Activated CD4-positive, alpha-beta T cell treated with anti-CD3 and anti-CD28 coated beads, Interleukin-2, Interleukin-4, amounts not matched to agents 100 ng/mL and 50 ng/mL, durations not matched to agents 16 hours and 8 hours (primary cell): Measurements from ENCODE around the gene MAN1B1.
A peak's percentile ranks its signal among the peaks of the same experiment; 100 is the strongest.

Source experiments
- DNase-seq: peaks from one replicate; pipeline ENCODE4 v3.0.0-alpha.2; 2020; ENCODE audit warnings: low spot score

Gene MAN1B1

DNA sequence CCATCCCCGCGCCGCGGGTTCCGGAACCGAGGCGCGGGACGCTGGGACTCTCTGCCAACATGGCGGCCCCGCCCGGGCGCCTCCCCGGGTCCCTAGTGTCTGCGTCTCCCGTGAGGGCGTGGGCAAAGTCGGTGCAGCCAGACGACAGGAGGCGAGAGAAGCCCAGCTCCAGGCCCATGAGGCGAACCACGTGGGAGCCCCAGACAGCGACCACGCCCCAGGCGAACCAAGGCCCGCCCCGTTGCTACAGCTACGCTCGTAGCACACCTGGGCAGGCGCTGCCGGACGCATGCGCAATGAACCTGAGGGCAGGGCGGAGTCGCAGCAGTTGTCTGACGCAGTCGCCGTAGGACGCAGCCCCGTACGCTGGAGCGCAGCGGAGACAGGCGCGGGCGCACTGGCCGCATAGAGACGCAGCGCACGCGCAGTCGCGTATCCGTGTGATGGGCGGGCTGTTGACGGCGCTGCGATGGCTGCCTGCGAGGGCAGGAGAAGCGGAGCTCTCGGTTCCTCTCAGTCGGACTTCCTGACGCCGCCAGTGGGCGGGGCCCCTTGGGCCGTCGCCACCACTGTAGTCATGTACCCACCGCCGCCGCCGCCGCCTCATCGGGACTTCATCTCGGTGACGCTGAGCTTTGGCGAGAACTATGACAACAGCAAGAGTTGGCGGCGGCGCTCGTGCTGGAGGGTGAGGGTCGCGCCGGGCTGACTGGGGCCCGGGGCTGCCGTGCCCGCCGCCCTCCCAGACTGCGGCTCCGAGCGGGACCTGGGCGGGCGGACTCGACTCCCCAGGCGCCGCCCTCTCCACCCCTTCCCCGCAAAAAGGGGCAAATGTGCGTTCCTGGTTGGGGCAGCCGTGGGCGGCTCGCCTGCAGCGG, at the start of gene MAN1B1:
MAN1B1 (plus strand) TSS at position 455 of the 878 bp plus-strand sequence; CDS start at position 470, 15 bp downstream.
- peak; percentile 100 for DNase-seq

- no peak for DNase-seq
Measured at GRCh38 chr9:137037035-137037434, 49.8 kb upstream of the MAN1B1 start.

DNA sequence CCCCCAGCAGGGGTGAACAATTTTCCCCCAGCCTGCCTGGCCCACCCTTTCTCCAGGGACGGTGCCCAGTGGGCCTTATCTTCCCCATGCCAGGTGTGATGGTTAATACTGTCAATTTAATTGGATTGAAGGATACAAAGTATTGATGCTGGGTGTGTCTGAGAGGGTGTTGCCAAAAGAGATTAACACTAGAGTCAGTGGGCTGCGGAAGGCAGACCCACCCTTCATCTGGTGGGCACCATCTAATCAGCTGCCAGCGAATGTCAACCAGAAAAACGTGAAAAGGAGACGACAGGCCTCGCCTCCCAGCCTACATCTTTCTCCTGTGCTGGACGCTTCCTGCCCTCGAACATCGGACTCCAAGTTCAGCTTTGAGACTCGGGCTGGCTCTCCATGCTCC, 49.3 kb upstream of the MAN1B1 start:
- no peak for DNase-seq

DNA sequence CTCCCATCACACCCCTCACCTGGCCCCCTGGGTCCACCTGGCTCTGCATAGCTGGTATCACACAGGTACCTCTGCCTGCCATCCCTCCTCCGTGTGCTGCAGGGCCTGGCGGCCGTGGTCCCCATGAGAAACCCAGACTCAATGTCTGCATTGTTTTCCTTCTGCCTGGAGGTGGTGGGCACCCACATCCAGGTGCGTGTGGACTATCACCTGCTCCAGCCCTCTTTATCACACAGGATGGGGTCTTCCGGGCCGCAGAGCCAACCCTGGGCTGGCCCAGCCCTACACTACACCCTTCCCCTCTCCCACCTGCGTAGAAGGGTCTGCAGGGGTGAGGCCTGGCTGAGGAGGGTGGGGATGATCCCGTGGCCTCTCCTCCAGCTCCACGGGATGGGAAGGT, 47.9 kb upstream of the MAN1B1 start:
- DNase-seq: no peak

DNA sequence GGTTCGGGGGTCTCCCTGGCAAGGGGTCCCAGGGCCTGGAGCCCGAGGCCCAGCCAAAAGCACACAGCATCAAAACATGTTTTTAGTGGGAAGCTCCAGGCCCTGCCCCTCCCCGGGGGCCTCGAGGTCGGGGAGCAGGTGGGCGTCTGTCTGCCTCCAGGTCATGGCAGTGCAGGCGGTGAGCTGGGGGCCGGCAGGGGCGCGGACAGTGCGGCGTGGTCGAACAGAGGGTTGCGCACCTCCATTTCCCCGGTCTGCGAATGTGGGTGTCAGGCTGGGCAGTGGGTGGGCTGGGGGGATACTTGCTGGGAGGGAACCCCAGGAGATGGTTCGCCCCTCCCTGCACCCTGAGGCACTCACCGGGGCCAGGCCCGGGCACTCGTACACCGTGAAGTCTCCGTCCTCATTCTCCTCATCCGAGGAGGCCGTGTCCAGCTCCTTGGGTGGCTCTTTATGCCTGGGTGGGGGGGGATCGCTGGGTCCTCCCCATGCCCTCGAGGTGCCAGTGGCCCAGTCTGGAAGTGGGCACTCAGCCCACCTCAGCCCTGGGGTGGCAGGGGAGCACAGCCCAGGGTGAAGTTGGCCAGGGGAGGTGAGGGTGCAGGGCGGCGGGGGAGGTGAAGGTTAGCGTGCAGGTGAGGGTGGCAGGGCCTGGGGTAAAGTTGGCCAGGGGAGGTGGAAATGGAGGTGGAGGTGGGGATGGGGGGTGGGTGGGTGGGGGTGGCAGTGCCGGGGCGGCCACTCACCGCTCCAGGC, 47.0 kb upstream of the MAN1B1 start:
- no peak for DNase-seq

DNA sequence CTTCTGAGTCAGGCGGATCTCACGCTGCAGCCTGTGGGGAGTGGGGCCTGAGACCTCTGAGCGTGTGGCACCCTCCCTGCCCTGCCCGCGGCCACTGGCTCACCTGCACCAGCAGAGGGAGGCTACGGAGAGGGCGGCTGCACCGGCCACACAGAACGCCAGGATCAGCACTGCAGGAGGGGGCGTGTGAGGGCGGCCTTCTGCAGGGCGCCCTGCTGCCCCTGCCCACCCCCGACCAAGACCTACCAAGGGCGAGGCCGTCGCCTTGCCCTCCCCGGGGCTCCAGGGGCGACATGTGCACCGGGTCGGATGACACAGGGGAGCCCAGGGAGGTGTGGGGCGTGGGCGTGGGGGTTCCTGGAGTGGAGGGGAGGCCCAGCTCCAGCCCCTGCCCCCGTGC, 46.2 kb upstream of the MAN1B1 start:
- DNase-seq: no peak

DNA sequence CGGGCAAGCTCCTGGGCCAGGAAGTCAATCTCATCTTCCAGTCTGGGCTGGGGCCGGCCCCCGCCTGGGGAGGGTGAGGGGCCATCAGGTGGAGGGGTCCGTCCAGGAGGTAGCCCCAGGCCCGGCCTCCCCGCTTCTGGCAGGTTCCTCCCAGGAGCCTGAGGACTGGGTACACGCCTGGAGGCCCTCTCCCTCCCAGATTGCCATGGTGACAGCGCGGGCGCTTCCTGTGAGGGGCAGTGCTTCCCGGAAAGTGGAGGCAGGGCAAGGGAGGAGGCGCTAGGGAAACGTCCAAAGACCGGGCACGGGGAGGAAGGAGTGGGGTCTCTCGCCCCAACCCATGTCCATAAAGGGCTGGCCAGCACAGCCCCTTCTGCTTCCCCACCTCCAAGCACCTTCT, 45.7 kb upstream of the MAN1B1 start:
- no peak for DNase-seq

DNA sequence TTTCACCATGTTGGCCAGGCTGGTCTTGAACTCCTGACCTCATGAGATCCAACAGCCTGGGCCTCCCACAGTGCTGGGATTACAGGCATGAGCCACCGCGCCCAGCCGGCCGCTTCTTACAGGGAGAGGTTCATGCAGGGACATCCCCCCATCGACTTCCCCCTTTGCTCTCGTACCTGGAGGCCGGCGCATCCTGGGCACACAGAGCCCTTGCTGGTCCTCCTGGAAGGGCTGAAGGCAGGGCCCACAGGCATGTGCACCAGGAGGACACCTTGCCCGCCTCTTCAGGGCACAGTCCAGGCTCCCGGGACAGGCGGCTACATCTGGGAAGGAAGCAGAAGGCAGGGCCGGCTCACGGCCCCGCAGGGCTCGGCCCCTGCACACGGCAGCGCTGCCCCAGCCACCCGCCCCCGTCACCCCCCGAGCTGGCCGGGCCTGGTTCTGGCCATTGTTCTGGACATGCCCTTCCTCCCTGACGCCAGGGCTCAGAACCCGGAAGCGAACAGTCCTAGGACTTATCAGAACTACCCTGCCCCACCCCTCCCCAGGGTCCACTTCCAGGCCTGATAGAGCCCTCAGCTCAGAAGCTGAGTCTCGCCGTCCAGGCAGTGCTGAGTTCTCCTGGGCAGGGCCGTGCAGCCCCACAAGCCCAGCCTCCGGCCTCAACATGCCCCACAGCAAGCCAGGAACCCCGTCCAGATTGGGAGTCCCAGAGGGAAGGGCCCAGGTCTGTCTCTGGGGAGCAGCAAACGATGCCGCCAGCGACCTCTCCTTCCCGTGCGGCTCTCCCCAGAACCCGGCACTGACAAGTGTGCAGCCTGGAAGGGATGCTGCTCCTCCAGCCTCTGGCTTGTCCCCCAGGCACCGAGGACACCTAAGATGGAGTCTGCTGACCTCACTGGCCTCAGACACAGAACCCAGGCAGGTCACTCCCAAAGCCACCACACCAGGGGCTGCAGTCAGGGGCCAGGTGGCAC, 43.7 kb upstream of the MAN1B1 start:
- no peak for DNase-seq

DNA sequence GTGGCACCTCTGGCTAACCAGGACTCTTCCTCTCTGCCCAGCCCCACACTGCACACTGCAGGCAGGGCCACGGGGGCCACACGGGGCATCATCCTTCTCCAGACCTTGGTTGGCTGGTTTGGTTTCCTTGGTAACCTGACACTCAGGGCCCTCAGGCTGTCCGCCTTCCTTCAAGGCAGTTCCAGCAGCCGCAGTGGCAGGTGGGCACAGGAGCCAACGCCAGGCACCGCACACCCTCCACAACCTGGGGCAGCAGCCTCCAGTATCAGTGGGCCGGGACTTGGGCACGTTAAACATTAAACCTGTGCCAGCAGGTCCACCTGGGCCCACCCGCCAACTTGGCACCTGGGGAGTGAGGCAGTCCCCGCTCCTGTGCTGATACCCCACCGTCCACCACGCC, 42.7 kb upstream of the MAN1B1 start:
- DNase-seq: no peak

DNA sequence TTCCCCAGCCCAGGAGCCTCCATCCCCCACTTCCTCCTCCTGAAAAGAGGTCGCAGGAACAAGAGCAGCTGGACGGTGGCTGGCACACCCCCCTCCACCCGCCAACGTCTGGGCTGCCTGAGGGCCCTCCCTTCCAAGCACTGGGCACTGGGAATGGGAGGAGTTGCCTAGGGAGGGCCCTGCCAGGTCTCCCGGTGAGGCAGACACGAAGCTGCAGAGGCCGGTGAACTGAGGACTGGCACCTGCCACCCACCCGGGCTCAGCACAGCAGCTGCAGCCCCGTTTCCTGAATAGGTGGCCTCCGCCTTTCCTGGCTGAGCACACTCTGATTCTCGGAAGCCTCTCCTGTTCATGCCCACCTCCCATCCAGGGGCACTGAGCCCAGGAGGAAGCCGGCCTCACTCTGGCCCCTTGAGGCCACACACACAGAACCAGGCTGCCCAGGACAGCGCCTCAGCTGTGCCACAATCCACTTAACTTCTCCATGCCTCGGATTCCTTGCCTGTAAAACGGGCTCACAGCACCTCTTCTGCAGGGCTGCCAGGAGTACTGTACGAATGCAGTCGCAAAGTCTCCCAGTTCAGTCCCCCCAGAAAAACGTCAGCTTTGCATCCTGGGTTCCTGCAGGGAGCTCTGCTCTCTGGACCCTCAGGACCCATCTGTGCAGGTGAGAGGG, 42.1 kb upstream of the MAN1B1 start:
- no peak for DNase-seq

DNA sequence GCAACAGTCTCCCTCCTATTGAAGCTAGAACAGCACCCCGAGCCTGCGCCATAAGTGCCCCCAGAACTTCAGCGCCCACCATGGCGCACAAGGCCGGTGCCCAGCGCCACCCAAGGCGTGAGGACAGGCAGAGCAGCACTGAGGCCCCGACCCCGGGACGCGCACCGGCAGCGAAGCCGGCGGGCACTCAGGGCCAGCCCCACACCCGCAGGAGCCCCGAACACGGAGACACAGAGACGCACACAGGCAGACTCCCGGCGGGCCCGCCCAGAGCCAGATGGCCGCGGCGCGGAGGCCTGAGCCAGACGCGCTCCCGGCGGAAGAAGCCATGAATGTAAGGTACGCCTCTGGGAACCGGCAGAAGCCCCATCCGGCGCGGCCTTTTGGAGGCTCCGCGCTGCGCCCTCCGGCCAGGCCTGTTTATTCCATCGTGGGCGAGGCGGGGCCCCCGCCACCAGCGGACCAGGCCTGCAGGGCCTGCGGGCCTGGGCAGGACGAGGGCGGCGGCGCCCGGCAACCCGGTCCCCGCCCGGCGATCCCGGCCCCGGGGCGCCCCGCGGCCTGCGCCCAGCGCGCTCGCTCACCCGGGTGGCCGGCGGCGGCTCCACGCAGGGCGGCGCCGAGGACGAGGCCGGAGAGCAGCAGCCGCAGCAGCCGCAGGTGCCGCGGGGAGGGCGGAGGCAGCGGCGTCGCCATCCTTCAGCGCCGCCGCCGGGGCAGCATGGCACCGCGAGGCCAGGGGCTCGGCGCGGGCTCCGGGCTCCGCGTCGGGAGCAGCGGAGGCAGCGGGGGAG, 41.3 kb upstream of the MAN1B1 start:
- DNase-seq: peak; percentile 39

DNA sequence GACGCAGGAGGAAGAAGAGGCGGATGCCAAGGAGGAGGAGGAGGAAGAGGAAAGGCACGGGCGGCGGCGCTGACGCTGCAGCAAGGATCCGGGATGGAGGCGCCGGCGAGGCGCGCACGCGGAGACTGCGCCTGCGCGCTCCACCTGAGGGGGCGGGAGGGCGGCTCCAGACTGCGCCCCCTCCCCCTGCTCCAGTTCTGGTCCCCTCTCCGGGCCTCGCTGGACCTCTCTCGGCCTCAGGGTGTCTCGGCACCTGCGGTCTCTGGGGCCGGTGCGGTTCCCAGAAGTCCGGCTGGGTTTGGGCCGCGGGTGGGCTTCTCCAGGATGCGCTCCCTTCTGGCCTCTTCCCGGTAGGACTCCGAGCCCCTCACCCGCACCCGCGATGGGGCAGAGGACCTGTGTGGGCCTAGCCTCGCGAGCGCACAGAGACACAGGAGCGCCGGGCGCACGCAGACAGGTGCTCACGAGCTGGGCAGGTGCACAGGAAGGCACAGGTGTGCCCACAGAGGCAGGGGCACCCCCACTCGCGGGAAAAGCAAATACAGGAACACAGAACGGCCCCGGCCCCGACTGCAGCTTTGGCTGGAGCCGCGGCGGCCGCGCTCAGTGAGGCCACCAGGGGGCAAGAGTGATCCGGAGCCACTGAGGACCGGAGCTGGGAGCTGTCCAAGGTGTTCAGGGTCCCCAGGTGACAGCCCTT, 40.5 kb upstream of the MAN1B1 start, which contains the start of gene NPDC1:
NPDC1 (minus strand) TSS at position 90 of the 700 bp plus-strand sequence. CDS start 188 bp downstream, outside the sequence.
- peak; percentile 88 for DNase-seq

DNA sequence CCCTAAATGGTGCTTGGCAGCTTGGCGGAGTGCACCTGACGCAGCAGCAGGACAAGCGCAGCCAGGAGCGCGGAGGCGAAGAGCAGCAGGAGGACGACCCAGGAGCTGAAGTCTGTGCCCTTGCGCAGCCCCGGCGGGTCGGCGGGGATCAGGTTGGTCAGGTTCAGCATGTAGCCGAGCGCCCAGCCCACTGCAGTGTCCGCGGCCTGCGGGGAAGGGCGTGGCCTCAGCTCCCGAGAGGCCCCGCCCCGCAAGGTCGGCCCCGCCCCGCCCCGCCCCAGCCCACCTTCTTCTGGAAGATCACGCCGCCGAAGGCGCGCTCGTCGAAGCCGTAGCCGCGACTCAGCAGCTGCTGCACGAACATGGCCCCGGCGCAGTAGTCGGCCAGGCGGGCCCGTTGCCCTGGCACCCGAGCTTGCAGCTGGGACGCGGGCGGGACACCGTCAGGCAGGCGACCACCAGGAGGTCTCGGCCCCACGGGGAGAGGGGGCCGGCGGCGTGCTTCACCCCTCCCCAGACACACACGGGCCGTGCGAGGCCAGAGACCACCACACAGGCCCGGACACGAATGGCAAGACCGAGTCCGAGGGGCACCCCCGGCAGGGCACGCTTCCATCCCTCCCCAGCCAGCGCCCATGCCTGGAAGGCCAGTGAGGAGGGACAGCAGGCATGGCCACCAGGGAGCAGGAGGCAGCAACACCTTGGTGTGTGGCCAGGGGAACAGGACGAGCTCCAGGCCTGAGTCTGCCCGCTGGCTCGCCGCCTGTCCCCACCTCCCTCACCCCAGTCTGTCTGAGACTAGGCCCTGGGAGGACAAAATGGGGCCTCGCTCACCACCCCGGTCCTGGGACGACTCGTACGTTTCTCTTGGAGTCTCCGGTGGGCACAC, 37.9 kb upstream of the MAN1B1 start:
- no peak for DNase-seq

- DNase-seq: peak; percentile 73
Measured at GRCh38 chr9:137049544-137050449, 37.0 kb upstream of the MAN1B1 start.

DNA sequence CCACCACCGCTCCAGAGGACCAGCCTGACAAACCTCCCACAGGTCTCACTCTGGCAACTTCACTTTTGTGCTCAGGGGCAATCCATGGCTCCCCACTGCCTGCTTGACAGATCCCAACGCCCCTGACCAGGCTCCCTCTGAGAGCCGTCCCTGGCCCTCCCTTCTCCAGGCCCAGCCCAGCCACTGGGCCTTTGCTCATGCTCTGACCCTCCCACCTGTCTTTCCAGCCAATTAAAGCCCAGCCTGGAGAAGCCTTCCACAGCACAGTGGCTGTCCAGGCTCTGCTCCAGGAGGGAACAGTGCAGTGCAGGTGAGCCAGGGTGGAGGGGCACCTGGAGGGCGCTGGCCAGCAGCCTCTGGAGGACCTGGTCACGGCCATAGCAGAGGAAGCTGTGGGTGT, 36.2 kb upstream of the MAN1B1 start:
- no peak for DNase-seq

DNA sequence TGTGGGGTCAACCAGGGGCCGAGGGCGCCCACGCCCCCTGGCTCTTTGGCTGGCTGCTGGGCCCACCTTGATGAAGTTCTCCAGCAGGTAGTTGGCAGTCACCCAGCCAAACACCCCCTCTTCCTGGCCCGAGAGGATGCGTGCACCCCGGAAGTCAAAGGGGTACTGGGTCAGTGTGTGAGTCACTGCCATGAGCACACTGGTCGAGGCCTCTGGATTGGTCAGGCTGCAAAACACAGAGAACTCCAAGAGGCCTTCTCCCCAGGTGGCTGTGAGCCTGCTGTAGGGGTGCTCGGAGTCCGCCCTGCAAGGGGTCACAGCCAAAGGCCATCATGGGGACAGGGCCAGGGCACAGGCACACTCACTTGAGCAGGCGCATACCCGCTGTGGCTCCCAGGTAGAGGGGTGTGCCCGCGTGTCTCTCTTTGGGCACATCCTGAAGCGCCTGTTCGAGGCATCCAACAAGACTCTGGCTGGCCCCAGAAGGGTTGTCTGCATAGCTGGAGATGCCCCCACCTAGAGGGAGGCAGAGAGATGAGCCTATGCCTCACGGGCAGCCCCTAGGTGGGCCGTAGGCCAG, 35.5 kb upstream of the MAN1B1 start:
- no peak for DNase-seq

GRCh38 chr9:137052293-137052692, 34.5 kb upstream of the MAN1B1 start:
- no peak for DNase-seq
